ENCODE measurements around the gene CDH4. TPM values are rescaled to one million over a fixed set of nuclear protein-coding genes. Genes with fewer than 3 reads are reported as not detected.

The CDH4 gene
- total and polyA plus RNA-seq, 4 donors = 5.8 to 24.1 (median 17.1) TPM

GRCh38 chr20:61954276-61955021 is 702.4 kb downstream of the CDH4 start:
- Histone ChIP-seq H3K27ac (ENCODE audit: low read depth, low read length) (no peak overlapping the region), H3K4me1 (ENCODE audit: control insufficient read depth, insufficient read depth, low read length) (peaks cover 4% of the 10 kb centered on the region), H3K36me3 (ENCODE audit: control insufficient read depth, insufficient read depth, low read length) (peaks cover 8% of the 10 kb centered on the region), H3K4me3 (ENCODE audit: low read depth, low read length) (no peak overlapping the region), H3K27me3 (ENCODE audit: control insufficient read depth, insufficient read depth, low read length) (peaks cover 2% of the 10 kb centered on the region), H3K9me3 (ENCODE audit: control insufficient read depth, insufficient read depth, low read length) (no peaks in the 10 kb centered on the region)
- DNase-seq (ENCODE audit: low read depth in 4 of 6, low spot score in 6 of 6) = peak in 1 of 6 donors; percentile 29
- WGBS (ENCODE audit: insufficient coverage) = 52% methylated on average over 14 of the region's 16 CpGs

- WGBS (ENCODE audit: insufficient coverage) = no CpG with 5 or more reads among the region's 6 CpGs
- H3K9me3 ChIP-seq (ENCODE audit: control insufficient read depth, insufficient read depth, low read length) = no peaks in the 10 kb centered on the region
- no peak for DNase-seq (ENCODE audit: low read depth in 4 of 6, low spot score in 6 of 6)
Measured at GRCh38 chr20:61955668-61956395, 703.8 kb downstream of the CDH4 start.

GRCh38 chr20:61956396-61957342 is 704.6 kb downstream of the CDH4 start:
- Histone ChIP-seq H3K27ac (ENCODE audit: low read depth, low read length) (no peak overlapping the region), H3K4me1 (ENCODE audit: control insufficient read depth, insufficient read depth, low read length) (peaks cover 4% of the 10 kb centered on the region), H3K27me3 (ENCODE audit: control insufficient read depth, insufficient read depth, low read length) (peaks cover 2% of the 10 kb centered on the region), H3K9me3 (ENCODE audit: control insufficient read depth, insufficient read depth, low read length) (no peaks in the 10 kb centered on the region), H3K36me3 (ENCODE audit: control insufficient read depth, insufficient read depth, low read length) (peaks cover 3% of the 10 kb centered on the region), H3K4me3 (ENCODE audit: low read depth, low read length) (no peak overlapping the region)
- 35% methylated on average over 7 of the region's 12 CpGs for WGBS (ENCODE audit: insufficient coverage)
- no peak for DNase-seq (ENCODE audit: low read depth in 4 of 6, low spot score in 6 of 6)

More at GRCh38 chr20:61955668-61956395, 703.8 kb downstream of the CDH4 start:
- Histone ChIP-seq H3K27ac (ENCODE audit: low read depth, low read length) (no peak overlapping the region), H3K36me3 (ENCODE audit: control insufficient read depth, insufficient read depth, low read length) (peaks cover 3% of the 10 kb centered on the region), H3K4me1 (ENCODE audit: control insufficient read depth, insufficient read depth, low read length) (peaks cover 4% of the 10 kb centered on the region), H3K4me3 (ENCODE audit: low read depth, low read length) (no peak overlapping the region), H3K27me3 (ENCODE audit: control insufficient read depth, insufficient read depth, low read length) (peaks cover 2% of the 10 kb centered on the region)

- no peak overlapping the region for H3K27ac ChIP-seq (ENCODE audit: low read depth, low read length)
- 64% methylated on average over 6 of the region's 12 CpGs for WGBS (ENCODE audit: insufficient coverage)
- no peak for DNase-seq (ENCODE audit: low read depth in 4 of 6, low spot score in 6 of 6)
Measured at GRCh38 chr20:61957961-61958715, 706.1 kb downstream of the CDH4 start.

GRCh38 chr20:61958773-61959700 is 707.0 kb downstream of the CDH4 start:
- Histone ChIP-seq H3K4me3 (ENCODE audit: low read depth, low read length) (no peak overlapping the region), H3K27ac (ENCODE audit: low read depth, low read length) (no peak overlapping the region), H3K27me3 (ENCODE audit: control insufficient read depth, insufficient read depth, low read length) (peaks cover 2% of the 10 kb centered on the region), H3K36me3 (ENCODE audit: control insufficient read depth, insufficient read depth, low read length) (peaks cover 7% of the 10 kb centered on the region), H3K9me3 (ENCODE audit: control insufficient read depth, insufficient read depth, low read length) (no peaks in the 10 kb centered on the region), H3K4me1 (ENCODE audit: control insufficient read depth, insufficient read depth, low read length) (peaks cover 4% of the 10 kb centered on the region)
- peak in 2 of 6 donors; percentile 62 to 84 for DNase-seq (ENCODE audit: low read depth in 4 of 6, low spot score in 6 of 6)
- 54% methylated on average over 19 of the region's 22 CpGs for WGBS (ENCODE audit: insufficient coverage)

More at GRCh38 chr20:61957961-61958715, 706.1 kb downstream of the CDH4 start:
- no peaks in the 10 kb centered on the region for H3K9me3 ChIP-seq (ENCODE audit: control insufficient read depth, insufficient read depth, low read length)
- peaks cover 4% of the 10 kb centered on the region for H3K4me1 ChIP-seq (ENCODE audit: control insufficient read depth, insufficient read depth, low read length)
- H3K36me3 ChIP-seq (ENCODE audit: control insufficient read depth, insufficient read depth, low read length) = peaks cover 4% of the 10 kb centered on the region
- H3K27me3 ChIP-seq (ENCODE audit: control insufficient read depth, insufficient read depth, low read length) = peaks cover 2% of the 10 kb centered on the region
- no peak overlapping the region for H3K4me3 ChIP-seq (ENCODE audit: low read depth, low read length)

DNA sequence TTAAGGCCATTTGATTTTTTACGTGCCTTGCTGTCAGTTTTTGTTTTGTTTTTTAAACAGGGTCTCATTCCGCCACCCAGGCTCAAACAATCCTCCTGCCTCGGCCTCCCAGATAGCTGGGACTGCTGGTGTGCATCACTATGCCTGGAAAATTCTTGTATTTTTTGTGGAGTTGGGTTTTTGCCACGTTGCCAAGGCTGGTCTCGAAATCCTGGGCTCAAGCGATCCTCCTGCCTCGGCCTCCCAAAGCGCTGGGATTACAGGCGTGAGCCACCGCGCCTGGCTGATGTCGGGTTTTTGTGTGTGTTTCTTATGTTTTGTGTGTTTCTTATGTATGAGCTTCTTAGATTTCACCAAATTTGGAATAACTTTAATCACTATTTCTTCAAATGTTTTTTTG is 708.8 kb downstream of the CDH4 start:
- 100% methylated on average over 3 of the region's 12 CpGs for WGBS (ENCODE audit: insufficient coverage)

GRCh38 chr20:61963149-61963548 is 711.1 kb downstream of the CDH4 start:
- Histone ChIP-seq H3K27me3 (ENCODE audit: control insufficient read depth, insufficient read depth, low read length) (peaks cover 17% of the 10 kb centered on the region), H3K9me3 (ENCODE audit: control insufficient read depth, insufficient read depth, low read length) (no peaks in the 10 kb centered on the region), H3K4me3 (ENCODE audit: low read depth, low read length) (no peak overlapping the region), H3K4me1 (ENCODE audit: control insufficient read depth, insufficient read depth, low read length) (peaks cover 10% of the 10 kb centered on the region), H3K36me3 (ENCODE audit: control insufficient read depth, insufficient read depth, low read length) (peaks cover 16% of the 10 kb centered on the region), H3K27ac (ENCODE audit: low read depth, low read length) (no peak overlapping the region)
- no peak for DNase-seq (ENCODE audit: low read depth in 4 of 6, low spot score in 6 of 6)
- 56% methylated on average over 5 of the region's 9 CpGs for WGBS (ENCODE audit: insufficient coverage)

More for the DNA sequence above, 708.8 kb downstream of the CDH4 start:
- Histone ChIP-seq H3K27me3 (ENCODE audit: control insufficient read depth, insufficient read depth, low read length) (peaks cover 9% of the 10 kb centered on the region), H3K4me1 (ENCODE audit: control insufficient read depth, insufficient read depth, low read length) (peaks cover 10% of the 10 kb centered on the region), H3K36me3 (ENCODE audit: control insufficient read depth, insufficient read depth, low read length) (peaks cover 7% of the 10 kb centered on the region), H3K4me3 (ENCODE audit: low read depth, low read length) (no peak overlapping the region), H3K27ac (ENCODE audit: low read depth, low read length) (no peak overlapping the region), H3K9me3 (ENCODE audit: control insufficient read depth, insufficient read depth, low read length) (no peaks in the 10 kb centered on the region)
- no peak for DNase-seq (ENCODE audit: low read depth in 4 of 6, low spot score in 6 of 6)

DNA sequence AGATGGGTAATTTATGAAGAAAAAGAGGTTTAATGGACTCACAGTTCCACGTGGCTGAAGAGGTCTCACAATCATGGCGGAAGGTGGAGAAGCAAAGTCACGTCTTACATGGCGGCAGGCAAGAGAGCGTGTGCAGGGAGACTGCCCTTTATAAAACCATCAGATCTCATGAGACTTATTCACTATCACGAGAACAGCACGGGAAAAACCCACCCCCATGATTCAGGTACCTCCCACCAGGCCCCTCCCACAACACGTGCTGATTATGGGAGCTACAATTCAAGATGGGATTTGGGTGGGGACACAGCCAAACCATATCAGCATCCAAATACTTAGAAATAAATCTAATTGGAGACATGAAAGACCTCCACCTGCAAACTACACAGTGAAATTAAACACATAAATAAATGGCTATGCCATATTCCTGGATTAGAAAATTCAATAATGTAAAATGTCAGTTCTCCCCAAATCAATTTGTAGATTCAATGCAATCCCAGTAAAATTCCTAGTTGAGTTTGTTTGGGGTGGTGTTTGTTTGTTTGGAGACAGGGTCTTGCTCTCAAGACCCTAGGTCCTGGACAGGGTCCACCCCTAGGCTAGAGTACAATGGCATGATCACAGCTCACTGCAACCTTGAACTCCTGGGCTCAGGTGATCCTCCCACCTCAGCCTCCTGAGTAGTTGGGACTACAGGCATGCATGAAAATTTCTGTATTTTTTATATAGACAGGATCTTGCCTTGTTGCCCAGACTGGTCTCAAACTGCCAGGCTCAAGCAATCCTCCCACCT is 712.0 kb downstream of the CDH4 start:
- no peak overlapping the region for H3K27ac ChIP-seq (ENCODE audit: low read depth, low read length)
- no peaks in the 10 kb centered on the region for H3K9me3 ChIP-seq (ENCODE audit: control insufficient read depth, insufficient read depth, low read length)
- H3K36me3 ChIP-seq (ENCODE audit: control insufficient read depth, insufficient read depth, low read length) = peaks cover 16% of the 10 kb centered on the region
- H3K27me3 ChIP-seq (ENCODE audit: control insufficient read depth, insufficient read depth, low read length) = peaks cover 17% of the 10 kb centered on the region
- H3K4me3 ChIP-seq (ENCODE audit: low read depth, low read length) = no peak overlapping the region
- H3K4me1 ChIP-seq (ENCODE audit: control insufficient read depth, insufficient read depth, low read length) = peaks cover 10% of the 10 kb centered on the region
- no peak for DNase-seq (ENCODE audit: low read depth in 4 of 6, low spot score in 6 of 6)
- WGBS (ENCODE audit: insufficient coverage) = 89% methylated on average over 5 of the region's 8 CpGs
